T-helper 2 cell treated with Interferon-gamma antibody and Interleukin-4, amounts not matched to agents 5 μg/mL and 100 μg/mL, for 36 hours (primary cell): ENCODE data around the gene PROM1.

Experiments used
- DNase-seq: peaks from one replicate; pipeline ENCODE4 v3.0.0; 2021; ENCODE audit warnings: low spot score
- H3K27ac Mint-ChIP-seq: one replicate; pipeline ENCODE4 v1.8.0; 2021; ENCODE audit warnings: mild to moderate bottlenecking, mixed read lengths
- H3K27me3 Mint-ChIP-seq: one replicate; pipeline ENCODE4 v1.8.0; 2021; ENCODE audit warnings: low read depth, mixed read lengths
- H3K36me3 Mint-ChIP-seq: one replicate; pipeline ENCODE4 v1.8.0; 2021; ENCODE audit warnings: low read depth, mixed read lengths
- H3K4me1 Mint-ChIP-seq: one replicate; pipeline ENCODE4 v1.8.0; 2021; ENCODE audit warnings: low read depth, mixed read lengths
- H3K4me3 Mint-ChIP-seq: one replicate; pipeline ENCODE4 v1.8.0; 2022; ENCODE audit warnings: mild to moderate bottlenecking, moderate library complexity, mixed read lengths
- H3K9me3 Mint-ChIP-seq: one replicate; pipeline ENCODE4 v1.8.0; 2021; ENCODE audit warnings: mixed read lengths

Gene PROM1

GRCh38 chr4:16090096-16090705, 6.4 kb upstream of the PROM1 start:
- H3K36me3 Mint-ChIP-seq: no peaks in the 10 kb centered on the region
- H3K27ac Mint-ChIP-seq: no peak overlapping the region
- peaks cover 57% of the 10 kb centered on the region for H3K27me3 Mint-ChIP-seq
- peaks cover under 1% of the 10 kb centered on the region for H3K9me3 Mint-ChIP-seq
- DNase-seq: no peak
- no peak overlapping the region for H3K4me3 Mint-ChIP-seq
- peaks cover 2% of the 10 kb centered on the region for H3K4me1 Mint-ChIP-seq

GRCh38 chr4:16089156-16089555, 5.3 kb upstream of the PROM1 start:
- DNase-seq: no peak
- Mint-ChIP-seq H3K27ac (no peak overlapping the region), H3K4me1 (peaks cover under 1% of the 10 kb centered on the region), H3K36me3 (no peaks in the 10 kb centered on the region), H3K27me3 (peaks cover 60% of the 10 kb centered on the region), H3K4me3 (no peak overlapping the region), H3K9me3 (peaks cover 9% of the 10 kb centered on the region)

- Mint-ChIP-seq H3K4me1 (peaks cover 2% of the 10 kb centered on the region), H3K36me3 (no peaks in the 10 kb centered on the region), H3K27me3 (peaks cover 62% of the 10 kb centered on the region), H3K4me3 (no peak overlapping the region), H3K9me3 (peaks cover 9% of the 10 kb centered on the region), H3K27ac (no peak overlapping the region)
- no peak for DNase-seq
Measured at GRCh38 chr4:16088601-16089000, 4.8 kb upstream of the PROM1 start.

- H3K27ac Mint-ChIP-seq: no peak overlapping the region
- H3K4me3 Mint-ChIP-seq: no peak overlapping the region
- no peak for DNase-seq
- peaks cover 9% of the 10 kb centered on the region for H3K4me1 Mint-ChIP-seq
- no peaks in the 10 kb centered on the region for H3K36me3 Mint-ChIP-seq
- H3K27me3 Mint-ChIP-seq: peaks cover 71% of the 10 kb centered on the region
- peaks cover 9% of the 10 kb centered on the region for H3K9me3 Mint-ChIP-seq
Measured at GRCh38 chr4:16085822-16086221, 2.0 kb upstream of the PROM1 start.

GRCh38 chr4:16082426-16083240, 1.2 kb downstream of the PROM1 start:
- peak overlapping the region; percentile 52 for H3K4me3 Mint-ChIP-seq
- peaks cover 64% of the 10 kb centered on the region for H3K27me3 Mint-ChIP-seq
- peaks cover 11% of the 10 kb centered on the region for H3K4me1 Mint-ChIP-seq
- peak; percentile 11 for DNase-seq
- no peak overlapping the region for H3K27ac Mint-ChIP-seq
- peaks cover 9% of the 10 kb centered on the region for H3K9me3 Mint-ChIP-seq
- H3K36me3 Mint-ChIP-seq: no peaks in the 10 kb centered on the region

- Mint-ChIP-seq H3K4me1 (peaks cover 11% of the 10 kb centered on the region), H3K27ac (no peak overlapping the region), H3K27me3 (peaks cover 64% of the 10 kb centered on the region), H3K4me3 (peak overlapping the region; percentile 5), H3K9me3 (peaks cover 9% of the 10 kb centered on the region), H3K36me3 (no peaks in the 10 kb centered on the region)
- no peak for DNase-seq
Measured at GRCh38 chr4:16082041-16082425, 1.8 kb downstream of the PROM1 start.

GRCh38 chr4:16079046-16079445, 4.8 kb downstream of the PROM1 start:
- H3K27me3 Mint-ChIP-seq: peaks cover 45% of the 10 kb centered on the region
- no peak overlapping the region for H3K4me3 Mint-ChIP-seq
- H3K36me3 Mint-ChIP-seq: no peaks in the 10 kb centered on the region
- no peaks in the 10 kb centered on the region for H3K9me3 Mint-ChIP-seq
- H3K27ac Mint-ChIP-seq: no peak overlapping the region
- H3K4me1 Mint-ChIP-seq: peaks cover 10% of the 10 kb centered on the region
- no peak for DNase-seq

- Mint-ChIP-seq H3K4me3 (no peak overlapping the region), H3K36me3 (no peaks in the 10 kb centered on the region), H3K9me3 (no peaks in the 10 kb centered on the region), H3K27ac (no peak overlapping the region), H3K4me1 (peaks cover 10% of the 10 kb centered on the region), H3K27me3 (peaks cover 43% of the 10 kb centered on the region)
- DNase-seq: no peak
Measured at GRCh38 chr4:16078195-16078760, 5.5 kb downstream of the PROM1 start.

GRCh38 chr4:16077786-16078185, 6.0 kb downstream of the PROM1 start:
- H3K27me3 Mint-ChIP-seq: peaks cover 44% of the 10 kb centered on the region
- peaks cover 8% of the 10 kb centered on the region for H3K4me1 Mint-ChIP-seq
- no peak overlapping the region for H3K4me3 Mint-ChIP-seq
- no peak overlapping the region for H3K27ac Mint-ChIP-seq
- no peaks in the 10 kb centered on the region for H3K9me3 Mint-ChIP-seq
- H3K36me3 Mint-ChIP-seq: no peaks in the 10 kb centered on the region
- no peak for DNase-seq

- Mint-ChIP-seq H3K27ac (no peak overlapping the region), H3K36me3 (no peaks in the 10 kb centered on the region), H3K9me3 (no peaks in the 10 kb centered on the region)
Measured at GRCh38 chr4:16075975-16076757, 7.7 kb downstream of the PROM1 start.

GRCh38 chr4:16075061-16075460, 8.8 kb downstream of the PROM1 start:
- DNase-seq: no peak
- no peaks in the 10 kb centered on the region for H3K9me3 Mint-ChIP-seq
- H3K27me3 Mint-ChIP-seq: peaks cover 32% of the 10 kb centered on the region
- H3K27ac Mint-ChIP-seq: no peak overlapping the region
- H3K4me1 Mint-ChIP-seq: peaks cover 6% of the 10 kb centered on the region
- no peaks in the 10 kb centered on the region for H3K36me3 Mint-ChIP-seq
- no peak overlapping the region for H3K4me3 Mint-ChIP-seq

More at GRCh38 chr4:16075975-16076757, 7.7 kb downstream of the PROM1 start:
- H3K4me3 Mint-ChIP-seq: no peak overlapping the region
- no peak for DNase-seq
- peaks cover 37% of the 10 kb centered on the region for H3K27me3 Mint-ChIP-seq
- H3K4me1 Mint-ChIP-seq: peaks cover 6% of the 10 kb centered on the region

- Mint-ChIP-seq H3K27me3 (peaks cover 24% of the 10 kb centered on the region), H3K9me3 (no peaks in the 10 kb centered on the region), H3K27ac (no peak overlapping the region), H3K36me3 (no peaks in the 10 kb centered on the region), H3K4me1 (peaks cover 4% of the 10 kb centered on the region), H3K4me3 (no peak overlapping the region)
- DNase-seq: no peak
Measured at GRCh38 chr4:16072168-16072567, 11.7 kb downstream of the PROM1 start.

- no peak for DNase-seq
- Mint-ChIP-seq H3K27me3 (peaks cover 23% of the 10 kb centered on the region), H3K9me3 (no peaks in the 10 kb centered on the region), H3K4me1 (peaks cover 4% of the 10 kb centered on the region), H3K4me3 (no peak overlapping the region), H3K36me3 (no peaks in the 10 kb centered on the region), H3K27ac (no peak overlapping the region)
Measured at GRCh38 chr4:16070203-16070602, 13.6 kb downstream of the PROM1 start.

- no peak overlapping the region for H3K4me3 Mint-ChIP-seq
- peaks cover 4% of the 10 kb centered on the region for H3K36me3 Mint-ChIP-seq
- DNase-seq: no peak
- H3K9me3 Mint-ChIP-seq: peaks cover 9% of the 10 kb centered on the region
- H3K4me1 Mint-ChIP-seq: peaks cover 8% of the 10 kb centered on the region
- H3K27ac Mint-ChIP-seq: no peak overlapping the region
- H3K27me3 Mint-ChIP-seq: peaks cover 8% of the 10 kb centered on the region
Measured at GRCh38 chr4:16067515-16067914, 16.3 kb downstream of the PROM1 start.
